ENCODE results near the gene RAB8B. TPM values are rescaled to one million over a fixed set of nuclear protein-coding genes. Genes with fewer than 3 reads are reported as not detected.

The RAB8B gene
- total RNA-seq, 1 donor from 2014 or later: 31.6 TPM

- H3K36me3 Mint-ChIP-seq (ENCODE audit: insufficient read depth): no peaks in the 10 kb centered on the region
- DNase-seq (ENCODE audit: low spot score, unreplicated experiment): no peak
- no peak for TF ChIP-seq CTCF (IDR thresholded peaks at IDR 0.05; ENCODE audit: unreplicated experiment)
- no peak overlapping the region for H3K4me3 Mint-ChIP-seq (ENCODE audit: low read depth)
- H3K4me1 Mint-ChIP-seq (ENCODE audit: low read depth): peaks cover 1% of the 10 kb centered on the region
- H3K27me3 Mint-ChIP-seq: no peaks in the 10 kb centered on the region
- no peaks in the 10 kb centered on the region for H3K9me3 Mint-ChIP-seq (ENCODE audit: low read depth)
- no peak overlapping the region for H3K27ac Mint-ChIP-seq
Measured at GRCh38 chr15:63308947-63309346, 119.5 kb downstream of the RAB8B start.

GRCh38 chr15:63310646-63311045 lies 121.2 kb downstream of the RAB8B start:
- H3K27me3 Mint-ChIP-seq: no peaks in the 10 kb centered on the region
- H3K9me3 Mint-ChIP-seq (ENCODE audit: low read depth): no peaks in the 10 kb centered on the region
- peaks cover 1% of the 10 kb centered on the region for H3K4me1 Mint-ChIP-seq (ENCODE audit: low read depth)
- no peak overlapping the region for H3K27ac Mint-ChIP-seq
- H3K4me3 Mint-ChIP-seq (ENCODE audit: low read depth): no peak overlapping the region
- no peak for DNase-seq (ENCODE audit: low spot score, unreplicated experiment)
- no peaks in the 10 kb centered on the region for H3K36me3 Mint-ChIP-seq (ENCODE audit: insufficient read depth)
- TF ChIP-seq CTCF (IDR thresholded peaks at IDR 0.05; ENCODE audit: unreplicated experiment): no peak

- no peak for DNase-seq (ENCODE audit: low spot score, unreplicated experiment)
- Mint-ChIP-seq H3K36me3 (ENCODE audit: insufficient read depth) (no peaks in the 10 kb centered on the region), H3K4me3 (ENCODE audit: low read depth) (no peak overlapping the region), H3K27ac (no peak overlapping the region), H3K27me3 (no peaks in the 10 kb centered on the region), H3K4me1 (ENCODE audit: low read depth) (no peaks in the 10 kb centered on the region), H3K9me3 (ENCODE audit: low read depth) (no peaks in the 10 kb centered on the region)
- no peak for TF ChIP-seq CTCF (IDR thresholded peaks at IDR 0.05; ENCODE audit: unreplicated experiment)
Measured at GRCh38 chr15:63312286-63312685, 122.9 kb downstream of the RAB8B start.

GRCh38 chr15:63313825-63314224 lies 124.4 kb downstream of the RAB8B start:
- DNase-seq (ENCODE audit: low spot score, unreplicated experiment): no peak
- Mint-ChIP-seq H3K4me3 (ENCODE audit: low read depth) (no peak overlapping the region), H3K27ac (no peak overlapping the region), H3K4me1 (ENCODE audit: low read depth) (no peaks in the 10 kb centered on the region), H3K27me3 (no peaks in the 10 kb centered on the region), H3K36me3 (ENCODE audit: insufficient read depth) (no peaks in the 10 kb centered on the region), H3K9me3 (ENCODE audit: low read depth) (peaks cover 3% of the 10 kb centered on the region)
- TF ChIP-seq CTCF (IDR thresholded peaks at IDR 0.05; ENCODE audit: unreplicated experiment): no peak

GRCh38 chr15:63314409-63314808 lies 125.0 kb downstream of the RAB8B start:
- TF ChIP-seq CTCF (IDR thresholded peaks at IDR 0.05; ENCODE audit: unreplicated experiment): no peak
- Mint-ChIP-seq H3K27ac (no peak overlapping the region), H3K27me3 (no peaks in the 10 kb centered on the region), H3K9me3 (ENCODE audit: low read depth) (peaks cover 3% of the 10 kb centered on the region), H3K4me1 (ENCODE audit: low read depth) (no peaks in the 10 kb centered on the region), H3K4me3 (ENCODE audit: low read depth) (no peak overlapping the region), H3K36me3 (ENCODE audit: insufficient read depth) (no peaks in the 10 kb centered on the region)
- DNase-seq (ENCODE audit: low spot score, unreplicated experiment): no peak

Other genes with a start within 250 kb of the RAB8B start
- gene TPM1, start 146.9 kb upstream of the RAB8B start, total RNA-seq: 284 and 300 TPM in 2 replicates
- gene LACTB, start 67.7 kb upstream of the RAB8B start, total RNA-seq: 10.2 and 11.5 TPM in 2 replicates
- gene RPS27L, start 32.1 kb upstream of the RAB8B start, total RNA-seq: 129 and 140 TPM in 2 replicates
- 17.6 and 19.8 TPM in 2 replicates for gene APH1B, start 88.0 kb downstream of the RAB8B start, total RNA-seq
- 0.38 and 0.58 TPM in 2 replicates for gene CA12, start 192.2 kb downstream of the RAB8B start, total RNA-seq